RWPE2 (cell line): ENCODE measurements around the gene GID8.

ENCODE experiments used
- ATAC-seq: fragments of 200-7000 bp; cut with Tn5 transposase; 3 replicates; pipeline ENCODE4 v1.9.1; 2021; ENCODE audit warnings: low read depth
- DNase-seq: peaks from one replicate; pipeline ENCODE4 v3.0.0-alpha.2; 2020; ENCODE audit warnings: low spot score
- H3K27ac ChIP-seq: fragments of 450-650 bp; 2 replicates; pipeline ENCODE4 v1.5.1; 2017; ENCODE audit warnings: mild to moderate bottlenecking; ENCODE audit not compliant: poor library complexity, severe bottlenecking
- H3K27me3 ChIP-seq: fragments of 250-450 bp; sonication (Bioruptor Pico); 2 replicates; pipeline ENCODE4 v1.5.1; 2021; ENCODE audit warnings: mild to moderate bottlenecking, moderate library complexity; ENCODE audit not compliant: insufficient read depth, poor library complexity, severe bottlenecking
- H3K36me3 ChIP-seq: fragments of 250-450 bp; sonication (Bioruptor Pico); 2 replicates; pipeline ENCODE4 v1.5.1; 2020; ENCODE audit warnings: low read depth, mild to moderate bottlenecking, moderate library complexity
- H3K4me1 ChIP-seq: fragments of 250-450 bp; sonication (Bioruptor Pico); 2 replicates; pipeline ENCODE4 v1.5.1; 2021; ENCODE audit warnings: mild to moderate bottlenecking, moderate library complexity; ENCODE audit not compliant: insufficient read depth, poor library complexity, severe bottlenecking
- H3K4me3 ChIP-seq: fragments of 250-450 bp; sonication (Bioruptor Pico); 2 replicates; pipeline ENCODE4 v1.5.1; 2021; ENCODE audit warnings: mild to moderate bottlenecking, moderate library complexity; ENCODE audit not compliant: severe bottlenecking
- H3K9me3 ChIP-seq: fragments of 250-450 bp; sonication (Bioruptor Pico); 2 replicates; pipeline ENCODE4 v1.5.1; 2021; ENCODE audit warnings: mild to moderate bottlenecking, moderate library complexity; ENCODE audit not compliant: severe bottlenecking
- TF ChIP-seq, protein P1 (sequence below): fragments of 450-650 bp; IDR thresholded peaks from one replicate; pipeline ENCODE4 v1.5.1; 2017; ENCODE audit warnings: mild to moderate bottlenecking, moderate library complexity; ENCODE audit not compliant: poor library complexity, severe bottlenecking

The GID8 gene

DNA sequence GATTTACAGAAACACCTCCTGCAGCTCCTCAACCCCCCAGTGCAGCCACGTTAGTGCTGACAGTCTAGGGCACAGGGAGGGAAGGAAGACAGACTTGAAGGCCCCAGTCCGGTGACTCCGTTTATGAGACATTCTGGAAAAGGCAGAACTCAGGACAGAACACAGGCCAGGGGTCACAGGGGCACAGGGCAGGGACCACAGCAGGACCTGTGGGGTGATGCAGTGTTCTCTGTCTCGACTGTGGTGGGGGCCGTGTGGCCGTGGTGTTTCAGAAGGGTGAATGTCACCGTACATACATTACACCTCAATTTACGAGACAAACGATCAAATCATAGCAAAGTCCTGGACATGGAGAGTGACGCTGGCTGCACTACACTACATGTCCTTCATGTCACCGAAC lies 57.5 kb downstream of the GID8 start:
- H3K36me3 ChIP-seq, result no peaks in the 10 kb centered on the region
- no peak for ATAC-seq
- H3K4me3 ChIP-seq, result no peak overlapping the region
- H3K27me3 ChIP-seq, result peaks cover 90% of the 10 kb centered on the region
- no peaks in the 10 kb centered on the region for H3K4me1 ChIP-seq
- H3K9me3 ChIP-seq, result no peaks in the 10 kb centered on the region
- H3K27ac ChIP-seq, result no peak overlapping the region
- DNase-seq, result no peak
- TF ChIP-seq, protein P1, sequence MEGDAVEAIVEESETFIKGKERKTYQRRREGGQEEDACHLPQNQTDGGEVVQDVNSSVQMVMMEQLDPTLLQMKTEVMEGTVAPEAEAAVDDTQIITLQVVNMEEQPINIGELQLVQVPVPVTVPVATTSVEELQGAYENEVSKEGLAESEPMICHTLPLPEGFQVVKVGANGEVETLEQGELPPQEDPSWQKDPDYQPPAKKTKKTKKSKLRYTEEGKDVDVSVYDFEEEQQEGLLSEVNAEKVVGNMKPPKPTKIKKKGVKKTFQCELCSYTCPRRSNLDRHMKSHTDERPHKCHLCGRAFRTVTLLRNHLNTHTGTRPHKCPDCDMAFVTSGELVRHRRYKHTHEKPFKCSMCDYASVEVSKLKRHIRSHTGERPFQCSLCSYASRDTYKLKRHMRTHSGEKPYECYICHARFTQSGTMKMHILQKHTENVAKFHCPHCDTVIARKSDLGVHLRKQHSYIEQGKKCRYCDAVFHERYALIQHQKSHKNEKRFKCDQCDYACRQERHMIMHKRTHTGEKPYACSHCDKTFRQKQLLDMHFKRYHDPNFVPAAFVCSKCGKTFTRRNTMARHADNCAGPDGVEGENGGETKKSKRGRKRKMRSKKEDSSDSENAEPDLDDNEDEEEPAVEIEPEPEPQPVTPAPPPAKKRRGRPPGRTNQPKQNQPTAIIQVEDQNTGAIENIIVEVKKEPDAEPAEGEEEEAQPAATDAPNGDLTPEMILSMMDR, result no peak

DNA sequence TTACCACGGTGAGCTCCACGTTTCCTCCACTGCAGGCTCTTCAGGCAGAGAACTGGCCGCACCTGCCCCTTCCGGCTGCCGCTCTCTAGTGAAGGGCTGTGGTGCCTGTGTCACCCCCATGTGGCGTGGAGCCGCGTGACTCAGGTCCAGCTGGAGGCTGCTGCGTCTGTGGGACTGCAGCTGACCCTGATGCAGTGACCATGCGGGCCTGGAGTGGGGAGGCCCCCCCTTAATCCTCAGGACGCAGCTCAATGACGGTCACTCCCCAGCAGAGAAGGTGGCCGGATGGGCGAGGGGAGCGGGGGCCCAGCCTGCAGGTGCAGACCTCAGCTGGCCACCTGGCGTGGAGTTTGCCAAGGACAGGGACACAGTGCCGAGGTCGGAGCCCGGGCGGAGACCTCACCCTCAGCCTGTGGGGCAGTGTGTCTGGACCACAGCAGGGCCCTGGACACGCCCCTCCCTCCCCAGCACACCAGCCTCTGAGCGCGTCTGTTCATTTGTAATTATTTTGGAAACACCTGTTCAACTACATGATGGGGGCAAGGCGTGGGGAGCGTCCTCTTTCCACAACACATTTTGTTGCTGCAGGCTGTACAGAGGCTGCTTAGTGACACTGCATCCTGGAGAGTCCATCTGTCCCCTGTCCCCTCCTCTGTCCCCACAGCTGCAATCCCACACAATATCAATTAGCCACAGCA lies 58.1 kb downstream of the GID8 start:
- Histone ChIP-seq H3K36me3 (no peaks in the 10 kb centered on the region), H3K27me3 (peaks cover 90% of the 10 kb centered on the region), H3K4me3 (no peak overlapping the region), H3K9me3 (no peaks in the 10 kb centered on the region), H3K27ac (no peak overlapping the region), H3K4me1 (no peaks in the 10 kb centered on the region)
- DNase-seq (no peak), ATAC-seq (no peak)
- TF ChIP-seq, protein P1, result no peak

DNA sequence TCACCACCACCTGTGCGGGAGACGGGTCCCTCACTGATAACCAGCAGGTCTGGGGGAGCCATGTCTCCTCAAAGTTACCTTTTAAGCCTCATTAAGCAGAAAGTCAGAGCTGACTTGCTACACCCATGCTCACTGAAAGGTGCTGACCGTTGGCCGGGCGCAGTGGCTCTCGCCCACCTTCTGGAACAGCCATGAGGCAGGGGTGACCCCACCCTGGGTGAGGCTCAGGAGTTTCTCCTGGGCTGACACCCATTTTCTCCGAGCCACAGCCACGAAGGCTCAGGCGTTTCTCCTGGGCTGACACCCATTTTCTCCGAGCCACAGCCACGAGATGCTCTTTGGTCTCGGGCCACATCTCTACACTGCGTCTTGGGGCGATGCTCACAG lies 58.6 kb downstream of the GID8 start:
- Histone ChIP-seq H3K27ac (no peak overlapping the region), H3K9me3 (no peaks in the 10 kb centered on the region), H3K36me3 (no peaks in the 10 kb centered on the region), H3K4me1 (no peaks in the 10 kb centered on the region), H3K4me3 (no peak overlapping the region), H3K27me3 (peaks cover 90% of the 10 kb centered on the region)
- TF ChIP-seq, protein P1, result no peak
- ATAC-seq (no peak), DNase-seq (no peak)

DNA sequence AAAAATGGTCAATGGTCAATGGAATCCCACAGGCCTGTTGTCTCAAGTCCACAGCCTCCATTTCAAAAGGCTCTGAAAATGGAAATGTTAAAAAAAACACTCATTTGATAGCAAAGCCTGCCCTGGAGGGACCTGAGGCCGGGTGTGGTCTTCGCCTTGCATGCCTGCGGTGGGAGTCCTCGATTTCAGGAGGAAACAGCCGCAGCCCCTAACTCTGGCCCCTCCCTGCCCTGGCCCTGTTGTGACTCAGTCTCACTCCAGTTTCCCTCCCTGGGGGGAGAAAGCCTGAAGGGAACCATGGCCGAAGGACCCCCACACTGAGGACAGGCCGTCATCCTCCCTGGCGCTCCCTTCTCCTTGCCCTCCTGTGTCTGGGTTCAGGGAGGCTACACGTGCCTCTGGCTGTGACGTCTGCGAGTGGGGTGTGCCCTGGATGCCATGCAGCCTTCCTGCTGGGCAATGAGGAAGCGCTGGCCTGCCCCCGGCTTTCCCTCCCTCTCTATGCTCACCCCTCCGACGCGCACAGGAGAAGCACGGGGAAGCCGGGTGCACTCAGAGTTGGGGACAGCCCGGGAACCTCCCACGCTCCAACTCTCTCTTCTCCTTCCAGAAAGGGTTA lies 59.6 kb downstream of the GID8 start:
- DNase-seq, result no peak
- peak; percentile 20 for ATAC-seq
- Histone ChIP-seq H3K9me3 (no peaks in the 10 kb centered on the region), H3K27ac (no peak overlapping the region), H3K4me1 (no peaks in the 10 kb centered on the region), H3K27me3 (peaks cover 93% of the 10 kb centered on the region), H3K4me3 (no peak overlapping the region), H3K36me3 (no peaks in the 10 kb centered on the region)
- TF ChIP-seq, protein P1, result no peak
